ENCODE results near the gene KIF26A. TPM values are rescaled to one million over a fixed set of nuclear protein-coding genes. Genes with fewer than 3 reads are reported as not detected.

The KIF26A gene
- total RNA-seq, 1 donor from 2014 or later, result 5.9 TPM

DNA sequence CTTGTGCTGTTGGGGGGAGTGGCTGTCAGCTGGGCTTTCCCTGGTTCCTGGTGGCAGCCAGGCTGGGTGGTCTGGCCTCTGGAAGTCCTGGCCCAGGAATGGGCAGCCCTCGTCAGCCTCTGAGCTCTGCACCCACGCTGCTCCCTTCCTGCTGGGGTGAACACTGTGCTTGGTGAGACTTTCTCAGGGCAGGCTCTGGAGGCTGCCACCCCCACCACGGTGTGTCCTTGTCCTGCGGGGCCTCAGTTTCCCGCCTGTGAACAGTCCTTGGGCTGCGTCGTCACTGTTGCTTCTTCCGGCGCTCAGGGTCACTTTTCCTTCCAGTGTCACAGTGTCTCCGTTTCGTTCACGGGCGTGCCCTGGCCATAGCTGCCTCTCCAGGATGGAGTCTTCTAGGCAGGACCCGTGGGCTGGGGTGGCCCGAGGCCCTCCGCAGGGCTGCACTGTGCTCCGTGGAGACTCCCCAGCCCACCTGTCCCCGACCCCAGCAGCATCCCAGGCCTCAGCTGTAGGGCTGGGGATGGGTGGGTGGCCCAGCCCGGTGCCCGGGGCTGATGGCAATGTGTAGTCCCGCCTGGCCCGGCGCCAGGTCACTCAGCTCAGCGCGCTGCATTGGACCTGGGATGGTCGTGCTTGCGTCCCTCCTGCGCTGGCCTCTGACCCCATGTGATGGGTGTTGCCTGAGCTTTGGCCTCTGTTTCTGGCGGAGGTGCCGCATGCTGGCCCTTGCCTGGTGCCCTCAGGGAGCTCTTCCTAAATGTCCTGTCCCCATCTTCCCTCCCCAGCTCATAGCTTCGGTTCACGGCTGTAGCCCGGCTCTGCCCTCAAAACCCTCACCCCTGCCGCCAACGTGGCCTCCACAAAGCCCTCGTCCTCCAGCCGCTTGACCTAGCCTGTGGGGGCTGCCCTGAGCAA lies 6.8 kb downstream of the KIF26A start:
- H3K4me3 Mint-ChIP-seq (ENCODE audit: unreplicated experiment), result no peak overlapping the region
- no peaks in the 10 kb centered on the region for H3K36me3 Mint-ChIP-seq (ENCODE audit: unreplicated experiment)
- peak; percentile 14 for DNase-seq
- H3K27me3 Mint-ChIP-seq (ENCODE audit: unreplicated experiment), result peaks cover 6% of the 10 kb centered on the region
- TF ChIP-seq, protein P1, sequence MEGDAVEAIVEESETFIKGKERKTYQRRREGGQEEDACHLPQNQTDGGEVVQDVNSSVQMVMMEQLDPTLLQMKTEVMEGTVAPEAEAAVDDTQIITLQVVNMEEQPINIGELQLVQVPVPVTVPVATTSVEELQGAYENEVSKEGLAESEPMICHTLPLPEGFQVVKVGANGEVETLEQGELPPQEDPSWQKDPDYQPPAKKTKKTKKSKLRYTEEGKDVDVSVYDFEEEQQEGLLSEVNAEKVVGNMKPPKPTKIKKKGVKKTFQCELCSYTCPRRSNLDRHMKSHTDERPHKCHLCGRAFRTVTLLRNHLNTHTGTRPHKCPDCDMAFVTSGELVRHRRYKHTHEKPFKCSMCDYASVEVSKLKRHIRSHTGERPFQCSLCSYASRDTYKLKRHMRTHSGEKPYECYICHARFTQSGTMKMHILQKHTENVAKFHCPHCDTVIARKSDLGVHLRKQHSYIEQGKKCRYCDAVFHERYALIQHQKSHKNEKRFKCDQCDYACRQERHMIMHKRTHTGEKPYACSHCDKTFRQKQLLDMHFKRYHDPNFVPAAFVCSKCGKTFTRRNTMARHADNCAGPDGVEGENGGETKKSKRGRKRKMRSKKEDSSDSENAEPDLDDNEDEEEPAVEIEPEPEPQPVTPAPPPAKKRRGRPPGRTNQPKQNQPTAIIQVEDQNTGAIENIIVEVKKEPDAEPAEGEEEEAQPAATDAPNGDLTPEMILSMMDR (IDR thresholded peaks at IDR 0.05; ENCODE audit: partially characterized antibody, unreplicated experiment), result no peak
- no peaks in the 10 kb centered on the region for H3K4me1 Mint-ChIP-seq (ENCODE audit: low read depth, unreplicated experiment)
- no peak overlapping the region for H3K27ac Mint-ChIP-seq (ENCODE audit: unreplicated experiment)
- H3K9me3 Mint-ChIP-seq (ENCODE audit: unreplicated experiment), result peaks cover 3% of the 10 kb centered on the region

- no peak for DNase-seq
- Mint-ChIP-seq H3K4me1 (ENCODE audit: low read depth, unreplicated experiment) (no peaks in the 10 kb centered on the region), H3K27me3 (ENCODE audit: unreplicated experiment) (peaks cover 6% of the 10 kb centered on the region), H3K9me3 (ENCODE audit: unreplicated experiment) (peaks cover 3% of the 10 kb centered on the region), H3K4me3 (ENCODE audit: unreplicated experiment) (no peak overlapping the region), H3K36me3 (ENCODE audit: unreplicated experiment) (no peaks in the 10 kb centered on the region), H3K27ac (ENCODE audit: unreplicated experiment) (no peak overlapping the region)
- TF ChIP-seq, protein P1 (IDR thresholded peaks at IDR 0.05; ENCODE audit: partially characterized antibody, unreplicated experiment), result no peak
These were observed 7.6 kb downstream of the KIF26A start for GRCh38 chr14:104145826-104146601.

- H3K9me3 Mint-ChIP-seq (ENCODE audit: unreplicated experiment), result peaks cover 3% of the 10 kb centered on the region
- TF ChIP-seq, protein P1 (IDR thresholded peaks at IDR 0.05; ENCODE audit: partially characterized antibody, unreplicated experiment), result no peak
- H3K27me3 Mint-ChIP-seq (ENCODE audit: unreplicated experiment), result peaks cover 6% of the 10 kb centered on the region
- no peak overlapping the region for H3K27ac Mint-ChIP-seq (ENCODE audit: unreplicated experiment)
- no peak overlapping the region for H3K4me3 Mint-ChIP-seq (ENCODE audit: unreplicated experiment)
- H3K4me1 Mint-ChIP-seq (ENCODE audit: low read depth, unreplicated experiment), result no peaks in the 10 kb centered on the region
- no peaks in the 10 kb centered on the region for H3K36me3 Mint-ChIP-seq (ENCODE audit: unreplicated experiment)
- peak; percentile 16 for DNase-seq
These were observed 8.4 kb downstream of the KIF26A start for GRCh38 chr14:104146651-104147345.

GRCh38 chr14:104147346-104148125 lies 9.1 kb downstream of the KIF26A start:
- H3K27me3 Mint-ChIP-seq (ENCODE audit: unreplicated experiment), result peaks cover 6% of the 10 kb centered on the region
- no peak overlapping the region for H3K4me3 Mint-ChIP-seq (ENCODE audit: unreplicated experiment)
- DNase-seq, result peak; percentile 24
- no peaks in the 10 kb centered on the region for H3K36me3 Mint-ChIP-seq (ENCODE audit: unreplicated experiment)
- TF ChIP-seq, protein P1 (IDR thresholded peaks at IDR 0.05; ENCODE audit: partially characterized antibody, unreplicated experiment), result no peak
- no peaks in the 10 kb centered on the region for H3K4me1 Mint-ChIP-seq (ENCODE audit: low read depth, unreplicated experiment)
- no peak overlapping the region for H3K27ac Mint-ChIP-seq (ENCODE audit: unreplicated experiment)
- H3K9me3 Mint-ChIP-seq (ENCODE audit: unreplicated experiment), result peaks cover 3% of the 10 kb centered on the region

Data from glutamatergic neuron (in vitro differentiated cells).